ENCODE measurements around the gene SLC30A9. TPM values are rescaled to one million over a fixed set of nuclear protein-coding genes. Genes with fewer than 3 reads are reported as not detected.
A peak's percentile ranks its signal among the peaks of the same experiment; 100 is the strongest.

SLC30A9 gene
- 59.0 and 59.5 TPM in 2 replicates for total RNA-seq

GRCh38 chr4:41990365-41991111, at the start of gene SLC30A9:
SLC30A9 (plus strand) TSS chr4:41990530; CDS start chr4:41990652, 122 bp downstream.
- peak; percentile 83 for DNase-seq (ENCODE audit: low read depth, low spot score)

GRCh38 chr4:41940834-41941233, 49.5 kb upstream of the SLC30A9 start:
- no peak for DNase-seq (ENCODE audit: low read depth, low spot score)

DNA sequence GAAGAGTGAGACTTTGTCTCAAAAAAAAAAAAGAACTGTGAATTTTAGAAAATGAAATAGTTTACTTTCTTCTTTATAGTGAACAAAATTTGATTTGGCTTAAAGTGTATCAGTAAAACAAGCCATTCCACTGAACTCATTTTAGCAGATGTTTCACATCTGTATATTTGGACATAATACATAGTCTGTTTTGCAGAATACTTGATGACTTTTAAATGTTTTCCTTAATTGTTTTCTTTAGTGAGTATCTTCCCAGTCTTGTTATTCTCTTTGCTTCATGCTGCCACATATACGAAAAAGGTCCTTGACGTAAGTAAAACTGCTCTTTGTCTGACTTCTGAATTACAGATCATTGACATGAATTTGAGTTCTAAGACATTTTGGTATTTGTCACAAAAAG, 46.8 kb upstream of the SLC30A9 start:
- DNase-seq (ENCODE audit: low read depth, low spot score): no peak

- no peak for DNase-seq (ENCODE audit: low read depth, low spot score)
These were observed 46.2 kb upstream of the SLC30A9 start for GRCh38 chr4:41944089-41944488.

DNA sequence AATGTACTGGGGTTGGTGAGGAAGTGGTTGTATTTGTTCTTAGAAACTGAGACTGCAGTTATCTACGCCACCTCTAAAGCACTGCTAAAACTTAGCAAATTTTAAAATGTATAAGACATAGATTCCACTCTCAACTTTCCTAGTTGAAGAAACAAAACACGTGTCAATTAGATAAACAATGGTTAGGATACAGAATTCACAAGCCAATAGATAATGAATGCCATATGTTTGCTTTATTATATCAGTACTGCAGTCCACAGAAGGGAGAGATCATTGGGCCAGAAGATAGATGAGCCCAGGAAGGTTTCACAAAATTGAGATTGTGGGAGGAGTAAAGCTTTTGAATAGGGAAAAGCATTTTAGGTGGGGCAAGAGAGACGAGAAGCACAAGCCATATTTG, 40.8 kb upstream of the SLC30A9 start:
- no peak for DNase-seq (ENCODE audit: low read depth, low spot score)

- no peak for DNase-seq (ENCODE audit: low read depth, low spot score)
These were observed 32.7 kb upstream of the SLC30A9 start for GRCh38 chr4:41957634-41958033.

DNA sequence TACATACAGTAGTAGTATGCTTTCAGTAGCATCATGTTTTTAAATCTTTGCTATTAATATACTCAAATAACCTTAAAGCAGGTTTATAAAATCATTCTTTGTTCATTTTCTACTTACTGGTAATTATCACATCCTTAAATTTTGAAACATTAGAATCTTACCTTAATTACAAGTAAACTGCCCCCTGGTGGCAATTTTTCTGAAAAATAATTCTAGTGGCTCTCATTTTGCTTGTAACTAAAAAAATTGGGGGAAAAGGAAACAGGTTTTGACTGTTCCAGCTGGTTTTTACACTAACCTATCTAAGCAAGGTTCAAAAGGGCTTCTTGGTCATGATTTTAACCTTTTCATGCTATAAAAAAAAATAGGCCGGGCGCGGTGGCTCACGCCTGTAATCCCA, 27.2 kb upstream of the SLC30A9 start:
- no peak for DNase-seq (ENCODE audit: low read depth, low spot score)

- DNase-seq (ENCODE audit: low read depth, low spot score): no peak
These were observed 25.9 kb upstream of the SLC30A9 start for GRCh38 chr4:41964401-41964800.

- no peak for DNase-seq (ENCODE audit: low read depth, low spot score)
These were observed 22.9 kb upstream of the SLC30A9 start for GRCh38 chr4:41967392-41967791.

DNA sequence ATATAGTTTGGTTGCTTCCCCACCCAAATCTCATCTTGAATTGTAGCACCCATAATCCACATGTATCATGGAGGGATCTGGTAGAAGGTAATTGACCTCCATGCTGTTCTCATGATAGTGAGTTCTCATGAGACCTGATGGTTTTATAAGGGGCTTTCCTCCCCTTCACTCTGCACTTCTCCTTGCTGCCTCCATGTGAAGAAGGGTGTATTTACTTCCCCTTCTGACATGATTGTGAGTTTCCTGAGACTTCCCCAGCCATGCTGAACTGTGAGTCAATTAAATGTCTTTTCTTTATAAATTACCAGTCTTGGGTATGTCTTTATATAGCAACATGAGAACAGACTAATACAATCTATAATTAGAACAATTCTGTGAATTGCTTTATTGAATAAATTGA, 20.7 kb upstream of the SLC30A9 start:
- no peak for DNase-seq (ENCODE audit: low read depth, low spot score)

- DNase-seq (ENCODE audit: low read depth, low spot score): no peak
These were observed 15.0 kb upstream of the SLC30A9 start for GRCh38 chr4:41975341-41975740.

- no peak for DNase-seq (ENCODE audit: low read depth, low spot score)
These were observed 13.4 kb upstream of the SLC30A9 start for GRCh38 chr4:41976775-41977516.

DNA sequence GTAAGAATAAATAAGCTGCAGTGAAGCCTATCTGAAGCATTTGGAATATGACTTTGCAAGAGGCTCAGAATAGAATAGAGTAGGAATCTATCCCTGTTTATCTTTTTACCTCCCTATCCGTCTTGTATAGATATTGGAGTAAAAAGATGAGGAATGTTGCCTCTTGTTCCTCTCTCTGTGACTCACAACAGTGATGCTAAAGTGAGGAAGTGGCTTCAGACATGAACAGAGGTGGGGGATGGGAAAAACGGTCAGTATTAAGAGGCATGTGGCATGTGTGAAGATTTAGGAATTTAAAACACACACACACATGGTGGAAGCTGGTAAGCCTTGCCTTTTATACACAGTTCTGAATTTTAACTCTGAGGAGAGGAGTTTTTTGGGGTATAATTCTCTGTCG, 12.6 kb upstream of the SLC30A9 start:
- no peak for DNase-seq (ENCODE audit: low read depth, low spot score)

DNA sequence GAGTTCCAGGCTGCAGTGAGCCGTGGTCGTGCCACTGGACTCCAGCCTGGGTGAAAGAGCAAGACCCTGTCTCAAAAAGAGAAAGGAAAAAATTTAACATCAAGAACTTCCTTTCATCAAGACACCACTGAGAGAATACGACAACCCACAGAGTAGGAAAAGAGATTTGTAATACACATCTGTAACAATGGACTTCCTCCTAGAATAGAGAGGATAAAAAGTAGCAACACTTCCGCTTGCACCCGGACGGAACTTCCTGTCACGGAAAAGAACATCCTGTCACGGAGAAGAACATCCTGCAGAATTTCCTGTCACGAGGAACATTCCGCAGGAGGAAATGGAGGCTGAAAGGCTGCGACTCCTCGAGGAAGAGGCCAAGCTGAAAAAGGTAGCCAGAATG, 8.9 kb upstream of the SLC30A9 start, which contains the start of gene DCAF4L1:
TSS of gene DCAF4L1 (plus strand) at position 301 of the 400 bp plus-strand sequence. CDS start at position 338, 37 bp downstream.
- no peak for DNase-seq (ENCODE audit: low read depth, low spot score)

- no peak for DNase-seq (ENCODE audit: low read depth, low spot score)
These were observed 7.6 kb upstream of the SLC30A9 start for GRCh38 chr4:41982716-41983115.

- no peak for DNase-seq (ENCODE audit: low read depth, low spot score)
These were observed 5.2 kb upstream of the SLC30A9 start for GRCh38 chr4:41985151-41985550.

DNA sequence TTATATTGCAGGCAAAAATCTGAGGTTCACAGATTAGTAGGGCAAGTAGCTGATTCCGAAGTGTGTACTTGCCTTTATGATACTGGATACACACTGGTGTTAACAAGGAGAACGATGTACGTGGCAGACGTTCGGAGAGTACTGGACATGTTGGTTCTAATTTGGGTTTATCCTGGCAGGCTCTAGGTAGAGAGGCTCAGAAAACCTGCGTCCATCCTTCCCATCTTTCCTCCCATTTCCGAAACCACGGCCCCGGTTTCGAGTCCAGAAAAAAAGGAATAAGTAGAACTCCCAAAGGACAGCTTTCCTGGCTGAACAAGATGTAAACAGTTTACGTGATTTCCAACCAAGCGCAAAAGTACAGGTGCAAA, 351 bp upstream of the SLC30A9 start:
- DNase-seq (ENCODE audit: low read depth, low spot score): no peak

GRCh38 chr4:41991916-41992767, 1.8 kb downstream of the SLC30A9 start:
- no peak for DNase-seq (ENCODE audit: low read depth, low spot score)

DNA sequence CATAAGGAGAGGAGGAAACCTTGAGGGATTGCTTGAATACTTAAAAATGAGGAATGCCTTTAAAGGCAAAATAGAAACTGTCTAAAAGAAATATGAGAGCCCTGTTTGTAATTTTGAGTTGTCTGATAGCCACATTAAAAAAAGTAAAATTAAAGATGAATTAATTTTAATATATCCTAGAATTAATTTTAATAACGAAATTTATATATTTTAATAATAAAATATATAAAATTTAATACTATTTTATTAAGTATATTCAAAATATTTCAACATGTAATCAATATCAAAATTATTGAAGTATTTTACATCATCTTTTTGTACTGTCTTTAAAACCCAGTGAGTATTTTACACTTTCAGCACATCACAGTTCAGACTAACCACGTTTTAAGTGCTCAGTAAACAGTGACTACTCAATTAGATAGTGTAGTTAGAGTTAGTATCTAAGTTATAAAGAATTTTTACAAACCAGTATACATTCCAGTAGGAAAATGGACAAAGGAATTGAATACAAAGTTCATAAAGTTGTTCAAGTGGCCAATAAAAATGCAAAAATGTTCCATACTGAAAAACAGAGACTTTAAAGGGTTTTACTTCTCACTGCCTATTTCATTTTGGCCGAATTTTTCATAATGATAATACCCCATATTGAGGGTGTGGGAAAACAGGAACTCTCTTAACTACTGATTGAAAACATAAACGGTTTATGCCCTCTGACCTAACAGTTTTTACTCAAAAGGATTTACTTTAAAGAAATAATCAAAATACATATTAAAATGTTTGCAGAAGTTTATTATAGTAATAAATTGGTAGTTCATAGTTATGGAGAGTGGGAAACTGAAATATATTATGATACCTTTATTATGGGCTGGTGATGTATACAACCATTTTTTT, 2.9 kb downstream of the SLC30A9 start:
- no peak for DNase-seq (ENCODE audit: low read depth, low spot score)

DNA sequence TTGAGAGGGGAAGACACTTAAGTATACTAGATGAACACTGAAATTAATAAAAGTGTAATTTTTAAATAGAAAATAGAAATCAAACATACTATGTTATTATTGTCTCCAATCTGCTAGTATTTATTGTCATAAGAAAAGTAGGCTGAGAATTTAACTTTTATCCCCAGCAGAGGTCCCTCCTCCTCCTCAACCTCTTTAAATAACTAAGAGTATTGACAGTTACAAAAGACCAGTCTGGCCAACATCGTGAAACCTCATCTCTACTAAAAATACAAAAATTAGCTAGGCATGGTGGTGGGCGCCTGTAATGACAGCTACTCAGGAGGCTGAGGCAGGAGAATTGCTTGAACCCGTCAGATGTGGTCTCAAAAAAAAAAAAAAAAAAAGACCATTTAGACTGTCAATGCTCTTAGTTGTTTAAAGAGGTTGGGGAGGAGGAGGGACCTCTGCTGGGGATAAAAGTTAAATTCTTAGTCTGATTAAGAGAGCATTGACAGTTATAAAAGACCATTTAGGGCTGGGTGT, 4.2 kb downstream of the SLC30A9 start:
- DNase-seq (ENCODE audit: low read depth, low spot score): no peak

DNA sequence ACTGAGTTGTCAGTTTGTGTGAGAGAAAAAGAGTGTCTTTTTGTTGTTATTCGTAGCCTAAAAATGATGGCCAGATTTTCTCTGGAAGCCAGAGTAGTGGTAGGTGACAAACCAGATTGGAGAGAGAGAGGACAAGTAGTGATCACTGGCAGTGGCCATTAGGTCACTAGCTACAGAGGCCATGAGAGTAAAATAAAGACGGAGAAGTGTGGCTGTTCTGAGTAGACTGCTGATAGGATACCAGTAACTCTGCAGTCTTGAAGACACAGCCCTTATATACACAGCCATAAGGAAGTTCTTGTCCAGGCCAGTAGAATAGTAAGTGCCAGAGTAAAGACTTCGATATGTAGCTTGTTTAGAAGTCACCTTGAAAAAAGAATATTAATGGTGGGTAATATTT, 7.7 kb downstream of the SLC30A9 start:
- no peak for DNase-seq (ENCODE audit: low read depth, low spot score)
